ENCODE results near the gene GLIS1.

GLIS1 gene

GRCh38 chr1:53718443-53718842 is 20.5 kb downstream of the GLIS1 start:
- no peak for DNase-seq (ENCODE audit: low read depth, low spot score)

GRCh38 chr1:53717025-53717804 is 21.7 kb downstream of the GLIS1 start:
- DNase-seq (ENCODE audit: low read depth, low spot score) = no peak

GRCh38 chr1:53716150-53716549 is 22.8 kb downstream of the GLIS1 start:
- no peak for DNase-seq (ENCODE audit: low read depth, low spot score)

- no peak for DNase-seq (ENCODE audit: low read depth, low spot score)
These were observed 23.5 kb downstream of the GLIS1 start for GRCh38 chr1:53715478-53715877.

GRCh38 chr1:53712276-53712675 is 26.7 kb downstream of the GLIS1 start:
- no peak for DNase-seq (ENCODE audit: low read depth, low spot score)

GRCh38 chr1:53710584-53710983 is 28.4 kb downstream of the GLIS1 start:
- no peak for DNase-seq (ENCODE audit: low read depth, low spot score)

GRCh38 chr1:53708687-53709086 is 30.3 kb downstream of the GLIS1 start:
- DNase-seq (ENCODE audit: low read depth, low spot score) = no peak

- no peak for DNase-seq (ENCODE audit: low read depth, low spot score)
These were observed 32.6 kb downstream of the GLIS1 start for GRCh38 chr1:53706356-53706755.

GRCh38 chr1:53705446-53706096 is 33.4 kb downstream of the GLIS1 start:
- DNase-seq (ENCODE audit: low read depth, low spot score) = no peak

- DNase-seq (ENCODE audit: low read depth, low spot score) = no peak
These were observed 34.0 kb downstream of the GLIS1 start for GRCh38 chr1:53704804-53705445.

- DNase-seq (ENCODE audit: low read depth, low spot score) = no peak
These were observed 34.7 kb downstream of the GLIS1 start for GRCh38 chr1:53704304-53704703.

- DNase-seq (ENCODE audit: low read depth, low spot score) = no peak
These were observed 35.8 kb downstream of the GLIS1 start for GRCh38 chr1:53703174-53703573.

GRCh38 chr1:53702341-53702740 is 36.6 kb downstream of the GLIS1 start:
- no peak for DNase-seq (ENCODE audit: low read depth, low spot score)

- no peak for DNase-seq (ENCODE audit: low read depth, low spot score)
These were observed 38.2 kb downstream of the GLIS1 start for GRCh38 chr1:53700776-53701175.

GRCh38 chr1:53699981-53700380 is 39.0 kb downstream of the GLIS1 start:
- DNase-seq (ENCODE audit: low read depth, low spot score) = no peak

- DNase-seq (ENCODE audit: low read depth, low spot score) = no peak
These were observed 40.5 kb downstream of the GLIS1 start for GRCh38 chr1:53698384-53698980.

- DNase-seq (ENCODE audit: low read depth, low spot score) = no peak
These were observed 41.1 kb downstream of the GLIS1 start for GRCh38 chr1:53697721-53698383.

- no peak for DNase-seq (ENCODE audit: low read depth, low spot score)
These were observed 42.0 kb downstream of the GLIS1 start for GRCh38 chr1:53696990-53697389.

- no peak for DNase-seq (ENCODE audit: low read depth, low spot score)
These were observed 42.4 kb downstream of the GLIS1 start for GRCh38 chr1:53696571-53696970.

- DNase-seq (ENCODE audit: low read depth, low spot score) = no peak
These were observed 42.9 kb downstream of the GLIS1 start for GRCh38 chr1:53696051-53696450.

- no peak for DNase-seq (ENCODE audit: low read depth, low spot score)
These were observed 43.8 kb downstream of the GLIS1 start for GRCh38 chr1:53695116-53695515.

GRCh38 chr1:53694718-53695091 is 44.3 kb downstream of the GLIS1 start:
- no peak for DNase-seq (ENCODE audit: low read depth, low spot score)

All from activated CD4-positive, CD25-positive, alpha-beta regulatory T cell treated with anti-CD3 and anti-CD28 coated beads, Interleukin-2, amount 50 U/mL, for 16 hours (primary cell).